Inferior parietal cortex (tissue), 1 donor: ENCODE results near the gene CMTM2.
A peak's percentile ranks its signal among the peaks of the same experiment; 100 is the strongest.

Experiments
- DNase-seq: peaks from one replicate; pipeline ENCODE4 v3.0.0-alpha.2; 2016; ENCODE audit errors: extremely low spot score

The CMTM2 gene, protein sequence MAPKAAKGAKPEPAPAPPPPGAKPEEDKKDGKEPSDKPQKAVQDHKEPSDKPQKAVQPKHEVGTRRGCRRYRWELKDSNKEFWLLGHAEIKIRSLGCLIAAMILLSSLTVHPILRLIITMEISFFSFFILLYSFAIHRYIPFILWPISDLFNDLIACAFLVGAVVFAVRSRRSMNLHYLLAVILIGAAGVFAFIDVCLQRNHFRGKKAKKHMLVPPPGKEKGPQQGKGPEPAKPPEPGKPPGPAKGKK

DNA sequence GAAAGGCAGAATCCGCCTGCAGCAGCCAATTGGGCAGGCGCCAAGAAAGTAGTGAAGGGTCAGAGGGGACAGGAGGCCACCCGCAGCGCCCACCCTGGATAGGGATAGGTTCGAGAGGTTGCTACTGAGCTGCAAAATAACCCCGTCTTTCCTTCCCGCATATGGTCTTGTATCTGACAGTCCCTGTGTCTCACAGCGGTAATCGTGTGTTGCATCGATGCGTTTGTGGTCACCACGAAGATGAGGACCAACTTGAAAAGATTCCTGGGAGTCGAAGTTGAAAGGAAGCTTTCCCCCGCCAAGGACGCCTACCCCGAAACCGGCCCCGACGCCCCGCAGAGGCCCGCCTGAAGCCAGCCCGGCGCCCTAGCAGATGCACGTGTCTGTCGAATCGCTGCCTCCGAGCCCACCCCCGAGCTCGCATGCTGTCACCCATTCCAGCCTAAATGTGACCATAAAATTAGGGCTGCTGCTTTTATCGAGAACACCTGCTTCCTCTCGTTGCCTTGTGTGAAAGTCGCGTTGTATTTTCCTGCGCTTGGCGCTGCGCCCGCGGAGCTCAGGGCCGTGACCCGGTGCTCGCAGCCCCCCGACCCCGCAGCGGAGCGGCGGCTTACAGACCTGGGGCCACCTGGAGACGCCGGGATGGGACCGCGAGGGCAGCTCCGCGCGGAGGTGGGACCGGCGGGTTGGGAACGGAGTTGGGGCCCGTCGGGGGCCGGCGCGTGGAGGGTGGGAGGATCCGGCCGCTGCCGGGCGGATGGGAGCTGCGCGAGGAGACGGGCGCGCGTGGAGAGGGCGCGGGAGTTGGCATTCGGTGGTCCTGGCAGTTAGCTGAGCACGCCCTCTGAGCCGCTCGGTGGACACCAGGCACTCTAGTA, at the start of gene CMTM2:
CMTM2 (plus strand) TSS at position 813 of the 881 bp plus-strand sequence. CDS start 145 bp downstream, outside the sequence.
- no peak for DNase-seq

DNA sequence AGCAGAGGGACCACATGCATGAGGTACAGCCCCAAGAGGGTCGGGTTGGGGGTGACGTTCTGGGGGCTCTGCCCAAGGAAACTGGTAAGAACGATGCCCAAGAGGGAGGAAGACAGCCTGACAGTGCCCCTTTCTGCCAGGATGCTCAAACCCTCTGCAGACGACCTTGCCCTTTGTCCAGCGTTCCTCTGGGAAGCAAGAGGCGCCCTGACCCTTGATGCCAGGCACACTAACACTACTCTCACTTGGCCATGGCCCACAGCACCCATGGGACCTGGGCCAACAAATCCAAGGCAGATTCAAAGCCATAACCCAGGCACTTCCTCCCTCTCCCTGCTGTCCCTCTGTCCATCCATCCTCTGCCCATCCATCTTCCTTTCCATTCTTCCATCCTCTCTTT, 49.8 kb upstream of the CMTM2 start:
- no peak for DNase-seq

DNA sequence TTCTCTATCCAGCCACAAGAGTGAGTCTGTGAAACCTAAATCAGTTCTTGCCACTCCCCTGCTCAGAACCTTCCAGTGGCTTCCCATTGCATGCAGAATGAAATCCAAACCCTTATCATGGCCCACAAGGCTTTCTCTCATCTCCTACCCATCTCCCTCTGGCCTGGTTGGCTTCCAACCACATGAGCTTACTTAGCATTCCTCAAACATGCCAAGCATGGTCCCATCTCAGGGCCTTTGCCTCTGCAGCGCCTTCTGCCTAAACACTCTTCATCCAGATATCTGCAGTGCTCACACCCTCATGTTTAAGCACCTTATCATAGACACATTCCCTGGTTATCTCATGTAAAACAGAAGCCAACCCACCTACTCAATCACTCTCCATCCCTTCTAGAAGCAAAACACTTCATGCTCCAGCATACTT, 44.9 kb upstream of the CMTM2 start:
- DNase-seq = no peak

DNA sequence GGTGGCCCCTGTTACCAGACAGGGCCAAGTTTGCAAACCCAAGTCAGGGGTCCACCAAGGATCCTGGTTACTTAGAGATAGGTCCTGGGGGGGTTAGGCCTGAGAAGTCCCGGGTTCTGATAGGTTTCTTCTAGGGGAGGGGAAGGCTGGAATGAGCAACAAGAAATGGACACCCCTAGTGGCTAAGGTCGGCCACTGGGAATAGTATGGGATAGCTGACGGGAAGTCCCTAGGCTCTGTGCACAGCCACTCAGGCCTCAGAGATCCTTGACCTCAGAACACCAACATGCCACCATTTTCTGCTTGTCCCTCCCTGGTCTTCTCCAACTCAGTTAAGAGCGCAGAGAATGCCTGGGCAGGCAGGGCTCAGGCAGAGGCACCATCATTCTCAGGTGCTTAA, 42.7 kb upstream of the CMTM2 start:
- DNase-seq = no peak

DNA sequence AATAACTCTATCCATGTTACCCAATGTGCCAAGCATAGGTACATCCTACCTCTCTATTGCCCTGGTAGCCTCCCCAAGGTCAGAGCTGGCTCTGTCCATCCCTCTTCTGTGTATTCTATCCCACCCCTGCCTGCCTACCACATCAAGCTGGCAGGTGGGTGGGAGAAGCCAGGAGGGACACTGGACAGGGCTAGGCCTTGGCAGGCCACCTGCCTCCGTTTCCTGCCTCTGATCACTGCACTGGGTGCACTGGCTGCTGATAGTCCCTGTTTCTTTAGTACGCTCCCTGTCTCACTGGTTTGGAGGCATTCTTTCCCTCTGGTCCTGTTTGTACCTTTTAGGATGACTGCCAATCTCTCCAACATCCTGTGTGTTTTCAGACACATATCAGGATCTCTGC, 42.0 kb upstream of the CMTM2 start:
- no peak for DNase-seq

DNA sequence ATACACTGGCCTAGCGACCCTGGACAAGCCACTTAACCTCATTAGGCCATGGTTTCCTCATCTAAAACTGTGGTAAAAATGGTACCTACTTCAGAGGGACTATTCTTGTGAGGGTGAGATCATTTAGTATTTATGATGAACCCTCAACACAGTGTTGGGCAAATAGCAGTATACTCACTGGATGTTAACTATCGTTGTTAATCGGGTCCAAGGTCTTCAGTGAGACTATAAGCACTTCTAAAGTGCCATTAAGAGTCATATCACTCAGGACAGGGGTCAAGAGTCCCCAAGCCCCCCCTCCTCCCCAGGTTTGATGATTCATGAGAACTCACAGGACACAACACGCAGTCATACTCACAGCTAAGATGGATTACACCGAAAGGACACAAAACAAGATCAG, 40.4 kb upstream of the CMTM2 start:
- no peak for DNase-seq

DNA sequence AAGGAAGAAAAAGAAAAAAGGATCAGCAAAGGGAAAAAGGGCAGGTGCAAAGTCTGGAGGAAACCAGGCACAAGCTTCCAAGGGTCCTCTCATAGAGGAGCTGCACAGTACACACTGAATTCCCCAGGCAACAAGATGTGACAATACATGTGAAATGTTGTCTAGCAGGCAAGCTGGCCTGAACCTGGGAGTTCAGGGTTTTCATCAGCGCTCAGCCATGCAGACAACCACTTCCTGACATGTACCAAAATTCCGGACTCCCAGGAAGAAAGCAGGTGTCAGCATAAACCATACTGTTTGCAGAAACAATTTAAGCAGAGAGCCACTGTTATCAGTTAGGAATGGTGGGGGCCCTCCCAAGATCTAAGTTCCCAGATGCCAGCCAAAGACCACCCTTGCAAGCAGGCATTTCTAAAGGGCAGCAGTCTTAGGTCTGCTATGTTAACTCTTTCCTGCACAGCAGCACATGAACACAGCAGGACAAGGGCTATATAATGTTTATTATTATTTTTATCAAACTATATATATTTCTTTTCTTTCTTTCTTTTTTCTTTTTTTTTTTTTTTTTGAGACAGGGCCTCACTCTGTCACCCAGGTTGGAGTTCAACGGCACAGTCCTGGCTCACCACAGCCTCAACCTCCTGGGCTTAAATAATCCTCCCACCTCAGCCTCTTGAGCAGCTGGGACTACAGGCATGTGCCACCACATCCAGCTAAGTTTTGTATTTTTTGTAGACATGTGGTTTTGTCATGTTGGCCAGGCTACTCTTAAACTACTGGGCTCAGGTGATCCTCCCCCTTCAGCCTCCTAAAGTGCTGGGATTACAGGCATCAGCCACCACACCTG, 39.4 kb upstream of the CMTM2 start:
- DNase-seq = no peak

DNA sequence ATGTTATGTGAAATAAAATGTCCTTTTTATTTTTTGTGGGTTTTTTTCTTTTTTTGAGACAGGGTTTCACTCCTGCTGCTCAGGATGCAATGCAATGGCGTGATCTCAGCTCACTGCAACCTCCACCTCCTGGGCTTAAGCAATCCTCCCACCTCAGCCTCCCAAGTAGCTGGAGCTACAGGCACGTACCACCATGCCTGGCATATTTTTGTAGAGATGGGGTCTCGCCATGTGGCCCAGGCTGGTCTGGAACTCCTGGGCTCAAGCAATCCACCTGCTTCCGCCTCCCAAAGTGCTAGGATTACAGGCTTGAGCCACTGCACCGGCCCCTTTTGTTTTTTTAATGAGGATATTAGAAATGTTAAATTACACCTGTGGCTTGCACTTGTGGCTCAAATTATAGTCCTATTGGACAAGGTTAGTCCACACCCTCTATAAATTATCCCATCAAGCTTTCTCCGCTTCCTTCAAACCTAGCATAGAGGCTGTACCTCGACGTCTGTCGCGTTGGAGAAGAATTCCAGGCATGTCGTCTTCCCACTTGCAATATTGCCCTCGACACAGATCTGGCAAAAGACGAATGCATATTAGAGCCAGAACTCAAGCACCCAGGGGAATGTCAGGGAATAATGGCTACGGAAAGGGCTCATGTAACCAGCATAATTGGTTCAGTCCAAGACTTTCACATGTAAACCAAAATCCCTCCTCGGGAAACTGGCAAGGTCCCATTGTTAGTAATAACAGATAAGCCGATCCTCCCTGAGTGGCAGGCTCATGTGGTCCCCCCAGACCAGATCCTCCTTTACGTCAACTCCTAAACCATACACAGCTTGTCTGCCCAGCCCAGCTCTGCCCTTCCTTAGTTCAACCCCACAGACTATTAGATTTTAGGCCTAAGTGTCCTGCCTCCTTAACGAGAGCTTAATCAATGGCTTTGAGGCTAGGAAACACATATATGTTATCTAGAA, 37.6 kb upstream of the CMTM2 start:
- no peak for DNase-seq

DNA sequence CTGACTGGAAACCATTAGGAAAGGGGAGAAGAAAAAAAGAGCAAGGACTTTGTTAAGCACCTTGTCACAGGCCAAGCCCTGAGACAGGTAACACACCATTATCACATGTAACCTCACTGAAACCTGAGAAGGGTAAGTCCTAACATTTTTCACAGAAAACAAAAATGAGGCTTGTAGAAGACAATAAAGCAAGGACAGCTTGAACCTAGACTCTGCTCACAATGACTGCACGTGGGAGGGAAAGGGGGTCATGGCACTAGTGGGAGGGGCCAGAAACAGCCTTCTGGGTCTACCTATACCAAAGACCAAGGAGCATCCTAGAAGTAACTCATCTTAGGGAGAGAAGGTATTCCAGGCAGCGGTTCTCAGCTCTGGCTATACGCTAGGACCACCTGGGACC, 36.9 kb upstream of the CMTM2 start:
- no peak for DNase-seq

DNA sequence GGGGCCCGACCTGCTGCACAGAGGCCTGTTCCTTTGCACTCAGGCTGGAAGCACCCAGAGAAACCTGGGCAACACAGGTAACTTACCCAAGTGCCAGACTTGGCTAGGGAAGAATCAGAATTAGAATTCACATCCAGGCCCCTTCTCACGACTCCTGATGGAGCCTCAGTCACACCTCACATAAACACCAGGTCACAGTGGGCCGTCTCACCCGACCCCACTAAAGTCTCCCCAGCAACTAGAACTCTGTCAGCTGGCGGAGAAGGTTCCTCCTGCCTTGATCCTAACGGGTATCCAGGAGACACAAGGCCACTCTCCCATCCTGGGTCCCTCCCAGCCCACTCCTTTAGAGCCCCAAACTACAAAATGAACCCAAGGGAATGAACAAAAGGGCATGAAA, 35.7 kb upstream of the CMTM2 start:
- DNase-seq = no peak

DNA sequence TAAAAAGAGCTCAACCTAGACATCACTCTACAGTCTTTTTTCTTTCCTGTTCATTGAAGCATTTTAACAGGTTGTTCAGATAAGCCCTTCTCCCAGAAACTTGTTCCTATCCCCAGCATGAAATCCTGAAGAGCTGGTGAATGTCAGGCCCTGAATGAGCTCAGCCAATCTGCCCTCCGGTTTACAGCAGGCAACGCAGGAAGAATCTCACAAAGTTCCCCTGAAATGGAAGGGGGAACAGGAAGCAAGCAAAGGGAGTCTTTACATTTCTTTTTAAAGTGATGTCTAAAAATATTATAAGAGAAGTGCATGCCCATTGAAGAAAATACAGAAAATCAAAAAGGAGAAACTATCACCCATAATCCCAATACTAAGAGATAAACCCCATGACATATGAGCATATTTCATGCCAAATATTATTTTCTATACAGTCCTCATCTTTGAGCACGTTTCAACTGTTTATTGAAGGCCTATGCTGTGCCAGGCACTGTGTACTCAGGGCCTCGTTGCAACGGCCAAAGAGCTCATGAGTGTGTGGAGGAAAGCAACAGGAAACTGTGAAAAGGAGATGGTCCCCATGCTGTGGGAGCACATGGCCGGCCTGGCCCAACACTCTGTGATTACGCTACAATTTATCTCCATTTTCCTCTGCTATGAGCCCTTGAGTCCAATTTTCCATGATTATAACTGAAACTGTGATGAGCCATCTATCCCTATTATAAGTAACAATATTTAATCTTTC, 35.1 kb upstream of the CMTM2 start:
- DNase-seq = no peak

DNA sequence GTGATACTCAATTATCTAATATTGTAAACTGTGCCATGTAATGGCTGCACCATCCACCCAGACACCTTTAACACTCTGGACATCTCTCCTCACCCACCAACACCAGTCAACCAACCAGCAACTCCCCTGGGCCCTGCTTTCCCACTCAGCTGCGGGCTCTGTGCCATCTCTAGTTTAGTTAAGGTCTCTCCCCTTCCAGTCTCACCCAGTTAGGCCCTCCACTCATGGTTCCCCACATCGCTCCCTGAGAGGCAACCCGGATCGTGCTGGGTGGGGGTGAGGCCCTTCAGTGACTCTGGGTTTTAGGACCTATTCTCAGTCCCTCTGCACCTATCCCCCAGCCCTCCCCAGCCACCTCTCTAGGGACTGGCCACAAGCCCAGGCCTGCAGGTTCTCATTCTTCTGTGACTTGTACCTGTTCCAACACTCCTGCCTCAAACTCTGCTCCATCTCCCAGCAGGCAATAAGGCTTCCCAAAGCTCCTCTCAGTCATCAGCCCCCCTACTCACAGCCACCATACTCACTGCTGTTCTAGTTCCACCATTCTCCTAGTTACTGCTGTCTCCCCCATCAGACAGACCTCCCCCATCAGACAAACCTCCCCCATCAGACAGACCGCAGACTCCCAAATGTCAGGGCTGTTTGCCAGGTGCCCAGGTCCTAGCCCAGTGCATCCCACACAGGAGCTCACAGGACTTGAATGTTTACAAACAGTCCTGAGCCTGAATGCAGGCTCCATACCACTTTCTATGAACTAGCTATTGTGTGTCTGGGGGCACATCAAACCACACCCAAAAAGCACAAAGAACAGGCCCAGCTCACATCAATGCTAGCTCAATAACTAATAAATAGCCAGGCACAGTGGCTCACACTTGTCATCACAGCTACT, 31.9 kb upstream of the CMTM2 start:
- no peak for DNase-seq

DNA sequence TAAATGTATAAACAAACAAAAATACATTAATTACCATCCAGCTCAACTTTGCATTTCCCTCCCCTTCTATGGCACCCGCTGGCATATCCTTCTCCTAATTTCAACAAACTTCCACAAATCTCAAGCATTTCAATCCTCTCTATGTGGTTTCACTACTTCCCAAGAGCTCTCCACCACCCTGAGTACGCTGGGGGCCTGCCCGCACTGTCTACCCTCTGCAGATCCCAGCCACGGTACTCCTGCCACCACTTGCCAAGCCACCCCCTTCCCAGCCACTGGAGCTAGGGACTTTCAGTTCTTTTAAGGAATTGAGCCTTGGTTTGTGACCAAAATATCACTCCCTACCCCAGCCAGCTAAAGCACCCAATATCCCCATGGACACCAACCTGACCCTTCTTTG, 31.2 kb upstream of the CMTM2 start:
- no peak for DNase-seq

DNA sequence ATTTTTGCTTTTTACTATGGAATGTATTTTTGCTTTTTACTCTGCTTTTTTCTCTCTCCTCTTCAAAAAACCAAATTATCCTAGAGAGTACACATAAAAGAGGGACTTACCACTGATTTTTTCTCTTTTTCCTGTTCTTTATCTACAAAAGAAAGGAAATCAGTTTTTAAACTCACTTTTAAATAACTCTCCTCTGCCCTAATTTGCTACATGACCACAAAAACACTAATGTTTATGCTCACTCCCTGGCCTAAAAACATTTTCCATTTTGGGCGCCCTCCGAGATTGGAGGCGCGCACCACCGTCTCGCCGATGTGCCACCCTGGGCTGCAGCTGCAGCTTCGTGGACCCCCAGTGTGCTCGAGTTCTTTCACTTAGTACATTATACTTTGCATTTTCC, 30.4 kb upstream of the CMTM2 start:
- DNase-seq = no peak

DNA sequence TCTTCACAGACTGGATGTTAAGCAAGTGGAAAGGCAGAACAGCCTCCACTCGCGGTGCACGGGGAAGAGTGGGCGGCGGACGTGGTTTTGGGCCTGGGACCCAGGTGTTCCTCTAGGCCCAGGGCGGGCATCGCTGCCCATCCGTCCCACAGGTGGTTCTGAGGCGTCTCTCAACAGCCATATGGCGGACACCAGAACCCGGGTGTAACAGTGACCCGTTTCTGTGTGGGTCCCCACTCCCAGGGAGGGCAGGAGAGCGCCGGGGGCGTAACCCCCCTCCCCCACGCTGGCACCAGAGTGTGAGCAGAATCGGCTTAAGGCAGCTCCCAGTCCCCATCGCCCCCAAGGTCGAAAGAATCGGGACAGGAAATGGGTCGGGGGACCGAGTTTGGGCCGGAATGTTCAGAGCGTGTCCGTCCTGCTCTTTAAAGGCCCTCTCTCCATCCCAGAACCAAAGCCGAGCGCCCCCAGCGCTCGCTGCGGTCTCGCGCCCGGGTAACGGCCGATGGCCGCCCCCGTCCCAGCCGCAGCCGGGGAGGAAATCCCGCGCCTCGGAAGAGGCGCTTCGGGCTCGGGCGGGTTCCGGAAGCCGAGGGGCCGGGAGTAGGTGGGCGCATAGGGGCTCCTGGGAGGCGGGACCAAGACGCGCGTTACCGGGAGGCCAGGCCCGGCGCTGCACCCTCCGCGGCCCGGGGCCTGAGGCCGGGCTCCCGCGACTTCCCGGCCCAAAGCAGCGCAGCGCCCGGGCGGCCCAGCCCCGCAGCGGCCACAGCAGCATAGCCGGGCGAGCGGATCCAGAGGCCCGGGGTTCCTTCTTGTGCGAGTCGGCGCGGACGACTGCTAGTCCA, 29.8 kb upstream of the CMTM2 start, which contains the start of gene TK2:
TK2 (minus strand) TSS at position 839 of the 848 bp plus-strand sequence; CDS start at position 778, 61 bp downstream.
- peak; percentile 41 for DNase-seq

DNA sequence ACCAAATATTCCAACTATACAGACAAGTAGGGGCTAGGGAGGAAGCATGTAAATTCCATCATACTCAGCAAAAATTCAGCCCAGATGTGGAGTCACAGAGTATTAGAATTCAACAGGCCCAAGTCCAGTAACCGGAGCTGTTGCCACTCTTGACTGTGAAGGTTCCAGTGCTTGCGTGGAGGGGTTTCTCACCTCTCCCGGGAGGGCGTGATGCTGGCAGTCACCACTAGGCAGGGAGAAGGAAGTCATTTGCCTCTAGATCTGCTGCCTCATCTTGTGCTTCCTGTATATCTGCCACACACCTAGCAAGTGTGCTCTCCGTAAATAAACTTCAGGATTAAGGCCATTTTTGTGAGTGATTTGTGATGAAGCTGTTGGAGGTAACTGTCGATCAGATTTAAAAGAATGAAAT, 27.9 kb upstream of the CMTM2 start:
- DNase-seq = peak; percentile 25

DNA sequence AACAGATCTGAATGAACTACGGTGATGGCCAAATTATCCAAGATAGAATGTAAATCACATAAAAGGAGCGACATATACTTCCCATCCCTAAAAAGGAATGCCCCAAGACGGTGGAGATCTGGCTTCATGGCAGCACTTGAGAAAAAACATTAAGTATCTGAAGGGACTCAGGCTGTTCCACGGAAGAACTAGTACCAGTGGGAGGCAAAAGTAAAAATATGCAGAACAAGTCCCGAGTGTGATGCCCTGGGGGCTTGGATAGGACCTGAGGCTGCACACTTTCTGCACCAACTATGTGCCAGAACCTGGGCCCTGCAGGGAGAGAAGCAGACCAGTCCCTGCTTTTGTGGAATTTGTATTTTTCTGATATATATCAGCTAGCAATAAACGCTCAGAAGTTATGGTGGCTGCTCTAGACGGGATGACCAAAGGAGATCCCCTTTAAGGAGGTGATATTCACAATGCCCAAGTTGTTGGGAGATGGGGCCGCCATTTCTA, 27.4 kb upstream of the CMTM2 start:
- DNase-seq = peak; percentile 17
